22Rv1 (cell line): Measurements from ENCODE around the gene LINC00237.

ENCODE experiments used
- H3K27ac ChIP-seq: fragments of 450-650 bp; 2 replicates; pipeline ENCODE4 v1.5.1; 2017
- ZFX ChIP-seq: fragments of 450-650 bp; IDR thresholded peaks from 2 replicates; pipeline ENCODE4 v1.6.1; 2017; ENCODE audit warnings: antibody characterized with exemption, borderline replicate concordance
- TF ChIP-seq, protein P1 (sequence below): fragments of 450-650 bp; IDR thresholded peaks from 2 replicates; pipeline ENCODE4 v1.5.1; 2017; ENCODE audit warnings: mild to moderate bottlenecking

The LINC00237 gene

GRCh38 chr20:21111416-21111815 lies 5.3 kb upstream of the LINC00237 start:
- no peak for TF ChIP-seq ZFX
- TF ChIP-seq, protein P1, sequence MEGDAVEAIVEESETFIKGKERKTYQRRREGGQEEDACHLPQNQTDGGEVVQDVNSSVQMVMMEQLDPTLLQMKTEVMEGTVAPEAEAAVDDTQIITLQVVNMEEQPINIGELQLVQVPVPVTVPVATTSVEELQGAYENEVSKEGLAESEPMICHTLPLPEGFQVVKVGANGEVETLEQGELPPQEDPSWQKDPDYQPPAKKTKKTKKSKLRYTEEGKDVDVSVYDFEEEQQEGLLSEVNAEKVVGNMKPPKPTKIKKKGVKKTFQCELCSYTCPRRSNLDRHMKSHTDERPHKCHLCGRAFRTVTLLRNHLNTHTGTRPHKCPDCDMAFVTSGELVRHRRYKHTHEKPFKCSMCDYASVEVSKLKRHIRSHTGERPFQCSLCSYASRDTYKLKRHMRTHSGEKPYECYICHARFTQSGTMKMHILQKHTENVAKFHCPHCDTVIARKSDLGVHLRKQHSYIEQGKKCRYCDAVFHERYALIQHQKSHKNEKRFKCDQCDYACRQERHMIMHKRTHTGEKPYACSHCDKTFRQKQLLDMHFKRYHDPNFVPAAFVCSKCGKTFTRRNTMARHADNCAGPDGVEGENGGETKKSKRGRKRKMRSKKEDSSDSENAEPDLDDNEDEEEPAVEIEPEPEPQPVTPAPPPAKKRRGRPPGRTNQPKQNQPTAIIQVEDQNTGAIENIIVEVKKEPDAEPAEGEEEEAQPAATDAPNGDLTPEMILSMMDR, result no peak
- no peak overlapping the region for H3K27ac ChIP-seq

GRCh38 chr20:21110811-21111210 lies 4.7 kb upstream of the LINC00237 start:
- H3K27ac ChIP-seq, result no peak overlapping the region
- TF ChIP-seq ZFX, result no peak
- TF ChIP-seq, protein P1, result no peak

DNA sequence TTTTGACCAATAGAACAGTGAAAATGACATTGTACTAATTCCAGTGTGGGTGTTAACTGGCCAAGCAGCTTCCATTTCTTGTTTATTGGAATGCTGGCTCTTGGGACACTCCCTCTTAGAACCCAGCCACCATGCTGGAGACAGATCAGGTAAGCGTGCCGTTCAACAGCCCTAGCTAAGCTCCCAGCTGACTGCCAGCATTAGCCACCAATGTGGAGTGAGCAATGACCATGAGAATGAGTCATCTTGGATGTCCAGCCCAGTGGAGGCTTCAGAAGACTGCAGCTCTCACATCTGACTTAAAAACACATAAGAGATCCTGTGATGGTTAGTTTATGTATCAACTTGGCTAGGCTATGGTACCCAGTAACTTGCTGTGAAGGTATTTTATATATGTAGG lies 3.0 kb upstream of the LINC00237 start:
- TF ChIP-seq, protein P1, result no peak
- TF ChIP-seq ZFX, result no peak
- no peak overlapping the region for H3K27ac ChIP-seq

DNA sequence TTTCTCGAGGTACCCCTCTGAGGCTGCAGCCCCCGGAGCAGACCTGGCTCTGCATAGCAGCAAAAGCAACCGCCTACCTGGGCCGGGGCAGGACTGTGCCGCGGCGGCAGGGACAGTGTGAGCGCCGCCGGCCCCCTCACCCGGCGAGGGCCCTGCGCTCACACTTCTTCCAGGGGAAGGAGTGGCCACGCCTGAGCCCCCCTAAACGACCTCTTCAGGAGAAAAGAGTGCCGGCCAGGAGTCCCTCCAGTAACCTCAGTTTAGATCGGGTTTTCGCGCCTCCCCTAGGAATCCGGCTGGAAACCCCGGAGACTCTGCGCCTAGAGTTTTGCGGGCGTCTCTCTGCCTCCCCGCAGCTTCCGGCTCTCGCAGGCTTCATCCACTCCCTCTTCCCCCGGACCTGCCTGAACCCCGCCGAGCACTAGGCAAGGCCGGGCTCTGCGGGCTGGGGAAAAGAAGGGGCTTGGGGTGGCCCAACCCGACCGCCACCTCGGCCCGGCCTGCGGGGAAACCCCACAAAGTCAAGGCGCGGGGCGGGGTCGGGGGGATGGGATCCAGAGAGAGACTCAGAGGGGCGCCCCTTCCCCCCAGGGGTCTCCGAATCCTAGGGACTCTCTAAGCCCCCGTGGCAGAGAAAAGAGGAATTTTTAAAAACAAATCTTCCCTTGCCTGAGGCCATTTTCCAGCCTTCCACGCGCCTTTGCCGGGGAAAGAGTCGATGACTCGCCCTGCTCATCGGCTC lies 558 bp downstream of the LINC00237 start:
- TF ChIP-seq, protein P1, result no peak
- TF ChIP-seq ZFX, result no peak
- H3K27ac ChIP-seq, result no peak overlapping the region

- no peak overlapping the region for H3K27ac ChIP-seq
- no peak for TF ChIP-seq ZFX
- TF ChIP-seq, protein P1, result no peak
Observed at GRCh38 chr20:21104921-21105320, 1.2 kb downstream of the LINC00237 start.

DNA sequence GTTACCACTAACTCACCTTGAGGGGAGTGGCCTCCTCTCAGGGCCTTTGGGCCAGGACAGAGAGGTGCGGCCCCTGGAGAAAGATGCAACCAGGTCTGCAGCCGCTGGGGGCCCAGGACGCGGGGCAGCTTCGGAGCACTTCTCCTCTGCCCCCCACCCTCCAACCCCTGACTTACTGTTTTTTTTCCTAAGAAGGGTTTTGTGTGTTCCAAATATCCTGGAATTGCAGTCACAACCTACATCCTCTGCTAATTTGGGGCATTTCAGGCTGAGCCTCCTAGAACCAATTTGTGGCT lies 1.7 kb downstream of the LINC00237 start:
- no peak for TF ChIP-seq ZFX
- TF ChIP-seq, protein P1, result no peak
- no peak overlapping the region for H3K27ac ChIP-seq

- TF ChIP-seq, protein P1, result no peak
- no peak for TF ChIP-seq ZFX
- no peak overlapping the region for H3K27ac ChIP-seq
Observed at GRCh38 chr20:21103582-21104465, 2.3 kb downstream of the LINC00237 start.
